ENCODE results near the gene TCF25.

The TCF25 gene

DNA sequence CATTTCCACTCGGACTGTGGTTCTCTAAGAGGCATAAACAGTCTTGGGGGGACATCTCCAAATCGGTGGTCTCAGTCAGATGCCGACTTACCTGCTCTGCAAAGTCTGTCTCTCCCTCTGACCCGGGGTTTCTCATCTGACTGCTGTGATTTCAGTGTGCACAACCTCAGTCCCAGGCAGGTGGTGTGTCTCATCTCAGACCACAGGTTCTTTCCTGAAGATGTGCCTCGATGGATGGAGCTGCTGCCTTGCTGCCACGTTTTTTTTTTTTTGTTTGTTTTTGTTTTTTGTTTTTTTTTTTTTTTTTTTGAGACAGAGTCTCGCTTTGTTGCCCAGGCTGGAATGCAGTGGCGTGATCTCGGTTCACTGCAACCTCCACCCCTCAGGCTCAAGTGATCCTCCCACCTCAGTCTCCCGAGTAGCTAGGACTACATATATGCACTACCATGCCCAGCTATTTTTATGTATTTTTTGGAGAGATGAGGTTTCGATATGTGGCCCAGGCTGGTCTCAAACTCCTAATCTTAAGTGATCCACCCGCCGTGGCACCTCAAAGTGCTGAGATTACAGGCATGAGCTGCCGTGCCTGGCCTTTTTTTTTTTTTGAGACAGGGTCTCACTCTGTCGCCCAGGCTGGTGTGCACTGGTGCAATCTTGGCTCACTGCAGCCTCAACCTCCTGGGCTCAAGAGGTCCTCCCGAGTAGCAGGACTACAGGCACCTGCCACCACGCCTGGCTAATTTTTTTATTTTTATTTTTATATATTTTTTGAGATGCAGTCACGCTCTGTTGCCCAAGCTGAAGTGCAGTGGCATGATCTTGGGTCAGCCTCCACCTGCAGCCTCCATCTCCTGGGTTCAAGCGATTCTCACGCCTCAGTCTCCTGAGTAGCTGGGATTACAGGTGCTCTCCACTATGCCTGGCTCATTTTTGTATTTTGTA, 29.7 kb upstream of the TCF25 start:
- H2BK12ac ChIP-seq (ENCODE audit: low read length), result no peak overlapping the region
- H4K8ac ChIP-seq (ENCODE audit: low read depth, low read length), result no peak overlapping the region
- H3K4me1 ChIP-seq (ENCODE audit: control insufficient read depth in 2 of 2, insufficient read depth in 1 of 2, low read depth in 1 of 2, low read length in 2 of 2), result peaks cover 0 to 5% of the 10 kb centered on the region in 2 donors
- H3K4me3 ChIP-seq (ENCODE audit: low read length in 2 of 2), result no peak overlapping the region
- H2BK5ac ChIP-seq (ENCODE audit: low read length), result no peak overlapping the region
- no peak for DNase-seq (ENCODE audit: low spot score)
- no peak overlapping the region for H2AFZ ChIP-seq (ENCODE audit: low read length)
- H2BK120ac ChIP-seq (ENCODE audit: low read depth, low read length), result no peak overlapping the region
- no peak overlapping the region for H3K18ac ChIP-seq (ENCODE audit: low read length)
- peak overlapping the region; percentile 88 for H2AK5ac ChIP-seq (ENCODE audit: low read depth, low read length)
- peaks cover 0 to 5% of the 10 kb centered on the region in 2 donors for H3K36me3 ChIP-seq (replicated peaks in 1 of 2; ENCODE audit: control insufficient read depth in 2 of 2, insufficient read depth in 2 of 2, low read length in 2 of 2)
- no peak overlapping the region for H3K27ac ChIP-seq (replicated peaks; ENCODE audit: low read length)
- H3K79me1 ChIP-seq (ENCODE audit: low read depth, low read length), result no peaks in the 10 kb centered on the region
- no peak overlapping the region for H3K9ac ChIP-seq (ENCODE audit: low read depth, low read length, poor library complexity)
- H3K27me3 ChIP-seq (ENCODE audit: control insufficient read depth in 3 of 3, insufficient read depth in 3 of 3, low read depth in 1 of 3, low read length in 3 of 3), result no peaks in the 10 kb centered on the region
- H3K14ac ChIP-seq (ENCODE audit: low read length), result no peak overlapping the region
- no peak overlapping the region for H3K4ac ChIP-seq (ENCODE audit: low read length)
- H3K9me3 ChIP-seq (replicated peaks in 1 of 2; ENCODE audit: control insufficient read depth in 2 of 2, insufficient read depth in 1 of 2, low read depth in 1 of 2, low read length in 2 of 2), result no peaks in the 10 kb centered on the region
- no peak overlapping the region for H3K23ac ChIP-seq (ENCODE audit: low read depth, low read length, poor library complexity)
- no peak overlapping the region for H4K91ac ChIP-seq (ENCODE audit: low read depth, low read length, poor library complexity)
- WGBS, 2 donors (ENCODE audit: extremely low coverage in 2 of 2, insufficient read length in 2 of 2, insufficient replicate concordance in 1 of 2), result no CpG with 5 or more reads among the region's 20 CpGs
- H3K4me2 ChIP-seq (ENCODE audit: insufficient read depth, low read length, poor library complexity, severe bottlenecking), result no peak overlapping the region
- H2BK15ac ChIP-seq (ENCODE audit: low read length), result no peak overlapping the region

DNA sequence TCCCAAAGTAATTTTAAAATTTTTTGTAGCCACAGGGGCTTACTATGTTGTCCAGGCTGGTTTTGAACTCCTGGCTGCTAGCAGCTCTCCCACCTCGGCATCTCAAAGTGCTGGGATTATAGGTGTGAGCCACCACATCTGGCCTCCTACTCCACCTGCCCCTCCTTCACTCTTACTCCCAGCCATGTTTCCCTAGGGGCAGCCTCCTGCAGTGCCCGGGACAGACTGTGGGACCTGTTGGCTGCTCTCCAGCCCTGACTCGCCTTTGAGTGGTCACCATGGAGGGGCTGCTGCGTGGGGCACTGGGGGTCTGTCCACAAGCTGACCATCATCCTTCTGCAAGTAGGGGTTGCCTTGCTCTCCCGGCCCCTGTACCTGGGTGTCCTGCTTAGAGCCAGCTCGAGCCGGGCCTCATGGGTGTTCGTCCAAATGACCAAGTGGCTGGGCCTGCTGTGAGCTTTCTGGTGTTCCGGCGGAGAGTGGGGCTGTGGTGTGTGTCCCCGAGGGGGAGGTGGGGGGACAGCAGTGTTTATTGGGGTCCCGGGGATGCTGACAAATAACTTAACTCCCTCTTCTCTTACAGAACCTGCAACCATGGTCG, 28.6 kb upstream of the TCF25 start:
- H3K4ac ChIP-seq (ENCODE audit: low read length), result no peak overlapping the region
- no peak overlapping the region for H2AK5ac ChIP-seq (ENCODE audit: low read depth, low read length)
- no peak overlapping the region for H2AFZ ChIP-seq (ENCODE audit: low read length)
- H3K9me3 ChIP-seq (replicated peaks in 1 of 2; ENCODE audit: control insufficient read depth in 2 of 2, insufficient read depth in 1 of 2, low read depth in 1 of 2, low read length in 2 of 2), result no peaks in the 10 kb centered on the region
- H3K27ac ChIP-seq (replicated peaks; ENCODE audit: low read length), result no peak overlapping the region
- H3K4me3 ChIP-seq (ENCODE audit: low read length in 2 of 2), result no peak overlapping the region
- no peak overlapping the region for H4K8ac ChIP-seq (ENCODE audit: low read depth, low read length)
- no peak overlapping the region for H3K18ac ChIP-seq (ENCODE audit: low read length)
- H3K27me3 ChIP-seq (ENCODE audit: control insufficient read depth in 3 of 3, insufficient read depth in 3 of 3, low read depth in 1 of 3, low read length in 3 of 3), result no peaks in the 10 kb centered on the region
- peaks cover 0 to 2% of the 10 kb centered on the region in 2 donors for H3K4me1 ChIP-seq (ENCODE audit: control insufficient read depth in 2 of 2, insufficient read depth in 1 of 2, low read depth in 1 of 2, low read length in 2 of 2)
- peaks cover 0 to 13% of the 10 kb centered on the region in 2 donors for H3K36me3 ChIP-seq (replicated peaks in 1 of 2; ENCODE audit: control insufficient read depth in 2 of 2, insufficient read depth in 2 of 2, low read length in 2 of 2)
- no CpG with 5 or more reads among the region's 13 CpGs for WGBS, 2 donors (ENCODE audit: extremely low coverage in 2 of 2, insufficient read length in 2 of 2, insufficient replicate concordance in 1 of 2)
- DNase-seq (ENCODE audit: low spot score), result no peak
- no peak overlapping the region for H2BK120ac ChIP-seq (ENCODE audit: low read depth, low read length)
- H3K9ac ChIP-seq (ENCODE audit: low read depth, low read length, poor library complexity), result no peak overlapping the region
- H3K23ac ChIP-seq (ENCODE audit: low read depth, low read length, poor library complexity), result peak overlapping the region; percentile 80
- no peak overlapping the region for H3K4me2 ChIP-seq (ENCODE audit: insufficient read depth, low read length, poor library complexity, severe bottlenecking)
- H2BK15ac ChIP-seq (ENCODE audit: low read length), result no peak overlapping the region
- H3K14ac ChIP-seq (ENCODE audit: low read length), result no peak overlapping the region
- no peak overlapping the region for H2BK5ac ChIP-seq (ENCODE audit: low read length)
- peaks cover 2% of the 10 kb centered on the region for H3K79me1 ChIP-seq (ENCODE audit: low read depth, low read length)
- no peak overlapping the region for H2BK12ac ChIP-seq (ENCODE audit: low read length)
- no peak overlapping the region for H4K91ac ChIP-seq (ENCODE audit: low read depth, low read length, poor library complexity)

DNA sequence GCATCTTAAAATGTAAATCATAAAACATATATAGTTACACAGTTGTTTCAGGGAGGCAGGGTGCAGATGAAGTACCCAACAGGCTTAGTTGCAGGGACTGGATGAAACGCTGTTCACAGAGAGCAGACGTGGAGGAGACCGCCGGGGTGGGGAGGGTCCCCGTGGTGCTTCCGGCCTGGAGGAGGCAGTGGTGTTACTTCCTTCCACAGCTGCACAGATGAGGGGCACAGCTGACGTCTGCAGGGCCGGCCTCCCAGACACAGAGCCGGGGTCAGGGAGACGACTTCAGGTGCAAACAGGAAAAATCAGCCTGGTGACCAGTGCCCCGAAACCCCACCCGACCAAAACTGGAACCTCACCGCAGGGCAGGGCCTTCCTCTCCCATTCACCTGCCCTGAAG, 28.0 kb upstream of the TCF25 start:
- Histone ChIP-seq H3K79me1 (ENCODE audit: low read depth, low read length) (peaks cover 2% of the 10 kb centered on the region), H2BK15ac (ENCODE audit: low read length) (no peak overlapping the region), H3K18ac (ENCODE audit: low read length) (no peak overlapping the region), H3K9ac (ENCODE audit: low read depth, low read length, poor library complexity) (no peak overlapping the region), H3K9me3 (replicated peaks in 1 of 2; ENCODE audit: control insufficient read depth in 2 of 2, insufficient read depth in 1 of 2, low read depth in 1 of 2, low read length in 2 of 2) (no peaks in the 10 kb centered on the region), H2BK5ac (ENCODE audit: low read length) (no peak overlapping the region), H3K23ac (ENCODE audit: low read depth, low read length, poor library complexity) (no peak overlapping the region), H3K36me3 (replicated peaks in 1 of 2; ENCODE audit: control insufficient read depth in 2 of 2, insufficient read depth in 2 of 2, low read length in 2 of 2) (peaks cover 0 to 13% of the 10 kb centered on the region in 2 donors), H3K4me2 (ENCODE audit: insufficient read depth, low read length, poor library complexity, severe bottlenecking) (no peak overlapping the region), H2AK5ac (ENCODE audit: low read depth, low read length) (no peak overlapping the region), H3K14ac (ENCODE audit: low read length) (no peak overlapping the region), H2AFZ (ENCODE audit: low read length) (no peak overlapping the region), H3K4ac (ENCODE audit: low read length) (no peak overlapping the region), H2BK120ac (ENCODE audit: low read depth, low read length) (no peak overlapping the region), H2BK12ac (ENCODE audit: low read length) (no peak overlapping the region), H3K4me3 (ENCODE audit: low read length in 2 of 2) (no peak overlapping the region), H4K91ac (ENCODE audit: low read depth, low read length, poor library complexity) (no peak overlapping the region), H3K27ac (replicated peaks; ENCODE audit: low read length) (no peak overlapping the region), H3K27me3 (ENCODE audit: control insufficient read depth in 3 of 3, insufficient read depth in 3 of 3, low read depth in 1 of 3, low read length in 3 of 3) (no peaks in the 10 kb centered on the region), H3K4me1 (ENCODE audit: control insufficient read depth in 2 of 2, insufficient read depth in 1 of 2, low read depth in 1 of 2, low read length in 2 of 2) (peaks cover 0 to 2% of the 10 kb centered on the region in 2 donors), H4K8ac (ENCODE audit: low read depth, low read length) (no peak overlapping the region)
- WGBS, 2 donors (ENCODE audit: extremely low coverage in 2 of 2, insufficient read length in 2 of 2, insufficient replicate concordance in 1 of 2), result no CpG with 5 or more reads among the region's 13 CpGs
- no peak for DNase-seq (ENCODE audit: low spot score)

Measured in neuronal stem cell (in vitro differentiated cells).